Gastroesophageal sphincter (tissue), 4 donors: ENCODE data around the gene FAM151A. TPM values are rescaled to one million over a fixed set of nuclear protein-coding genes. Genes with fewer than 3 reads are reported as not detected.
A peak's percentile ranks its signal among the peaks of the same experiment; 100 is the strongest.

Experiments
- ATAC-seq: fragments of 150-250 bp; one replicate; pipeline ENCODE4 v1.9.1; 2016; ENCODE audit warnings: mild to moderate bottlenecking, moderate library complexity
- H3K27ac ChIP-seq, 4 donors: fragments of 200-600 bp; sonication (generic) in 3 of 4; 1 replicate in 3 of 4; 2 replicates in 1 of 4; pipeline ENCODE4 v1.5.1; 2016 to 2019
- H3K27me3 ChIP-seq: fragments of 200-600 bp; sonication (generic); one replicate; pipeline ENCODE4 v1.5.1; 2019
- H3K36me3 ChIP-seq, 2 donors: fragments of 200-600 bp; sonication (generic); one replicate each; pipeline ENCODE4 v1.5.1; 2019; ENCODE audit warnings: control low read depth in 1 of 2
- H3K4me1 ChIP-seq, 3 donors: fragments of 200-600 bp; sonication (generic); 1 replicate in 2 of 3; 2 replicates in 1 of 3; pipeline ENCODE4 v1.5.1; 2016 to 2019; ENCODE audit warnings: control low read depth in 2 of 3
- H3K4me3 ChIP-seq, 2 donors: fragments of 200-600 bp; sonication (generic); one replicate each; pipeline ENCODE4 v1.5.1; 2019; ENCODE audit warnings: mild to moderate bottlenecking in 1 of 2, moderate library complexity in 1 of 2
- H3K9me3 ChIP-seq, 3 donors: fragments of 200-600 bp; sonication (generic); one replicate each; pipeline ENCODE4 v1.5.1; 2017 to 2019; ENCODE audit warnings: control low read depth in 2 of 3
- EP300 ChIP-seq: sonication (generic); formaldehyde crosslinking; IDR thresholded peaks from one replicate; pipeline ENCODE4 v1.6.1; 2017; ENCODE audit warnings: antibody characterized with exemption, mild to moderate bottlenecking
- POLR2A ChIP-seq, 2 donors: fragments of 450-650 bp; IDR thresholded peaks; one replicate each; pipeline ENCODE4 v1.6.1; 2017; ENCODE audit warnings: antibody characterized with exemption in 2 of 2, mild to moderate bottlenecking in 2 of 2, moderate library complexity in 1 of 2
- POLR2AphosphoS5 ChIP-seq: sonication (generic); formaldehyde crosslinking; IDR thresholded peaks from one replicate; pipeline ENCODE4 v1.6.1; 2017; ENCODE audit warnings: antibody characterized with exemption
- WGBS, 2 donors: methylation state at CpG; one replicate each; pipeline ENCODE4 v1.1.5; 2018; ENCODE audit warnings: low coverage in 1 of 2; 5-methylcytosine and 5-hydroxymethylcytosine counted together
- total RNA-seq, 4 donors: library from RNA; depleted of rRNA; stranded (reverse); fragments of >200 nt; gene quantifications; one replicate each; pipeline ENCODE4 v1.1.0, GENCODE V29; 2016
- TF ChIP-seq, protein P1 (sequence below), 4 experiments: fragments of 200-600 bp in 2 of 4; fragments of 450-650 bp in 2 of 4; sonication (generic) in 1 of 4; IDR thresholded peaks; one replicate each; pipeline ENCODE4 v1.5.1; 2017 to 2019; ENCODE audit warnings: antibody characterized with exemption in 4 of 4, mild to moderate bottlenecking in 2 of 4, moderate library complexity in 2 of 4

FAM151A gene
- total RNA-seq, 4 donors from 2014 or later: not detected

DNA sequence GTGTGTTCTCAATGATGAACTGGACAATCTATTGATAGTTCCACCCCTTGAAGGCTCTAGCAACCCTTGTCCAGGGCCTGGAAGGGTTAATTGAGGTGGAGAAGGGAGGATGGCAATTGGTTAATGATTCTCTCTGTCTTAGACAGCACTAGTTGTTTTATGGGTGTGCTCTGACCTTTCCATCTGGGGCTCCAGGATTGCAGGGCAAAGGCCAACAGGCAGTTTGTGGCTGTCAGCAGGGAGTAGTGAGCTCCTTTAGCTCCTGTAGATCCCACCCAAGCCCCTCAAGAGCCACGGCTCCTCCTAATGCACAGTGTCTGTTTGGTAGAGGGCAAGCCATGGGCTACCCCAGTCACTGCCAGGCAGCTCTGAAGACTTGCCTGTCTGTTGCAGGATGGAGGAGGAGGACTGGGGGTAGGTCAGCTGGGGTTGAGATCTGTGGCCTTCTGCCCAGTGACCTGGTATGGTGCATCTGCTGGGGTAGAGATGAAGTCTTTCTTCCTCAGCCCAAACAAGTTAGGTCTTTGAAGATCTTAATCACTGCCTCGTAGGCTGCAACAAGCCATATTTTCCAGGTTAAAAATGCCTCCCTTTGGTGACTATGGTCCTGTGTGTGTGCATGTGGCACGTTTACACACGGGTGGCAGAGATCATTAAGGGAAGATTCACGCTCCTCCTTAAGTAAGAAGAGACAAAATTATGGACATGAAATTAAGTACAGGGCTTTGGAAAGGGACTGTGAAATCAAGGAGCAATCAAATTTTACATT lies 26.0 kb upstream of the FAM151A start:
- TF ChIP-seq EP300 (no peak), POLR2AphosphoS5 (no peak), POLR2A (IDR thresholded peaks at IDR 0.05) (no peak)
- TF ChIP-seq, protein P1, sequence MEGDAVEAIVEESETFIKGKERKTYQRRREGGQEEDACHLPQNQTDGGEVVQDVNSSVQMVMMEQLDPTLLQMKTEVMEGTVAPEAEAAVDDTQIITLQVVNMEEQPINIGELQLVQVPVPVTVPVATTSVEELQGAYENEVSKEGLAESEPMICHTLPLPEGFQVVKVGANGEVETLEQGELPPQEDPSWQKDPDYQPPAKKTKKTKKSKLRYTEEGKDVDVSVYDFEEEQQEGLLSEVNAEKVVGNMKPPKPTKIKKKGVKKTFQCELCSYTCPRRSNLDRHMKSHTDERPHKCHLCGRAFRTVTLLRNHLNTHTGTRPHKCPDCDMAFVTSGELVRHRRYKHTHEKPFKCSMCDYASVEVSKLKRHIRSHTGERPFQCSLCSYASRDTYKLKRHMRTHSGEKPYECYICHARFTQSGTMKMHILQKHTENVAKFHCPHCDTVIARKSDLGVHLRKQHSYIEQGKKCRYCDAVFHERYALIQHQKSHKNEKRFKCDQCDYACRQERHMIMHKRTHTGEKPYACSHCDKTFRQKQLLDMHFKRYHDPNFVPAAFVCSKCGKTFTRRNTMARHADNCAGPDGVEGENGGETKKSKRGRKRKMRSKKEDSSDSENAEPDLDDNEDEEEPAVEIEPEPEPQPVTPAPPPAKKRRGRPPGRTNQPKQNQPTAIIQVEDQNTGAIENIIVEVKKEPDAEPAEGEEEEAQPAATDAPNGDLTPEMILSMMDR (IDR thresholded peaks at IDR 0.05): no peak
- Histone ChIP-seq H3K4me1 (peaks cover 0 to 16% (median 3%) of the 10 kb centered on the region in 3 donors), H3K4me3 (no peak overlapping the region), H3K27ac (no peak overlapping the region), H3K27me3 (no peaks in the 10 kb centered on the region), H3K36me3 (peaks cover 0 to 18% of the 10 kb centered on the region in 2 donors), H3K9me3 (peaks cover 0 to 7% (median 0%) of the 10 kb centered on the region in 3 donors)
- WGBS, 2 donors: 90 to 100% methylated on average over 1 to 2 of the region's 5 CpGs
- ATAC-seq: no peak

DNA sequence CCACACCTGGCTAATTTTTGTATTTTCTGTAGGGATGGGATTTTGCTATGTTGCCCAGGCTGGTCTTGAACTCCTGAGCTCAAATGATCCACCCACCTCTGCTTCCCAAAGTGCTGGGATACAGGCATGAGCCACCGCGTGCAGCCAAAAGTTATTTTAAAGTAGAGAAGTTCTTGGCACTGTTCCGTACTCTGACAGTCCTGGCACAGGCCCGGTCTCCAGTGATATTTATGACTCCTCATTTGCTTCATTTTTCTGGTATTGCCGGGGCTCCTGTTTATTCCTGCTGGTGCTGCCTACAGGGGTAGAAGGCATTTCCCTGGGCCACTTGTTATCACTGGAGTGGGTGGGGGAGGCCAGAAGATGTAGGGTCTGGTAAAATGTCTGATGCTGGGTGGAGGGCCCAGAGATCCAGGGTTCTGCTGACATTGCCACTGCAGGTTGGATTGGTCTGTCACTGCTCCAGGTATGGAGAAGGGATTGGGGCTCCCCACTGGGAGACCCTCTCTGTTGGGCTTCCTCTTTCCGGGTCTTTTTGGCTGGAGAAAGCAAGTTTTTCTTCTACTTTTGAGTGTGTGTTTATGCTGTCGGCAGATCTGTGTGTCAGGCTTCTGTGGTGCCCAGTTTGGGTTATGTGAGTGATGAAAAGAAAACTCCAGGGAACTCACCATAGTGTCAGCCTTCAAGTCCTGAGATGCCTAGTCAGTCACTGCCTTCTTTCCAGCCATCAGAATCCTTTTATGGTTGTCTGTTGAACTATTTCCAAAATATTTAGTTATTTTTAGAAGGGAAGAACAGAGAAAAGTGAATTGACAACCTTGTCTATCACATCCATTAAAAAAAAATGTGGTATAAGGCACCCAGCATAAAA lies 22.7 kb upstream of the FAM151A start:
- Histone ChIP-seq H3K4me1 (peaks cover 0 to 16% (median 3%) of the 10 kb centered on the region in 3 donors), H3K36me3 (peaks cover 0 to 7% of the 10 kb centered on the region in 2 donors), H3K9me3 (peaks cover 0 to 28% (median 0%) of the 10 kb centered on the region in 3 donors), H3K27ac (peak overlapping the region; percentile 3 to 69 (median 44)), H3K27me3 (no peaks in the 10 kb centered on the region), H3K4me3 (no peak overlapping the region)
- peak; percentile 86 for ATAC-seq
- 30% methylated on average over 4 to 7 of the region's 7 CpGs for WGBS, 2 donors
- TF ChIP-seq POLR2A (IDR thresholded peaks at IDR 0.05): no peak
- TF ChIP-seq EP300: no peak
- peak; percentile 66 for TF ChIP-seq POLR2AphosphoS5
- TF ChIP-seq, protein P1 (IDR thresholded peaks at IDR 0.05): no peak

DNA sequence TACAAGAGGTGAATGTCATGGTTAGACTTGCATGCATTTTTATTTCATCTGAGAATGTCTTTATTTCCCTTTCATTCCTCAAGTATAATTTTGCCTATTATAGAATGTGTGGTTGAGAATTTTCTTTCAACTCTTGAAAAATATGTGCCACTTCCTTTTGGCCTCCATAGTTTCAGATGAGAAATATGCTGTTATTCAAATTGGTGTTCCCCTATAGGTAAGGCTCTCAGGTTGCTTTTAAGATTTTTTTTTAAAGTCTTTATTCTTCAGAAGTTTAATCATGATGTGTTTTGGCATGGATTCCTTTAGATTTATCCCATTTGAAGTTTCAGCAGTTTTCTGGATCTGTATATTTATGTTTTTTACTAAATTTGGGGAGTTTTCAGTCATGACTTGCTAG lies 20.4 kb upstream of the FAM151A start:
- no peak overlapping the region for H3K4me3 ChIP-seq
- TF ChIP-seq POLR2AphosphoS5: no peak
- TF ChIP-seq, protein P1 (IDR thresholded peaks at IDR 0.05): no peak
- no peak overlapping the region for H3K27ac ChIP-seq
- peaks cover 0 to 7% of the 10 kb centered on the region in 2 donors for H3K36me3 ChIP-seq
- peaks cover 0 to 16% (median 3%) of the 10 kb centered on the region in 3 donors for H3K4me1 ChIP-seq
- no peak for ATAC-seq
- H3K9me3 ChIP-seq: peaks cover 0 to 28% (median 0%) of the 10 kb centered on the region in 3 donors
- no peaks in the 10 kb centered on the region for H3K27me3 ChIP-seq

DNA sequence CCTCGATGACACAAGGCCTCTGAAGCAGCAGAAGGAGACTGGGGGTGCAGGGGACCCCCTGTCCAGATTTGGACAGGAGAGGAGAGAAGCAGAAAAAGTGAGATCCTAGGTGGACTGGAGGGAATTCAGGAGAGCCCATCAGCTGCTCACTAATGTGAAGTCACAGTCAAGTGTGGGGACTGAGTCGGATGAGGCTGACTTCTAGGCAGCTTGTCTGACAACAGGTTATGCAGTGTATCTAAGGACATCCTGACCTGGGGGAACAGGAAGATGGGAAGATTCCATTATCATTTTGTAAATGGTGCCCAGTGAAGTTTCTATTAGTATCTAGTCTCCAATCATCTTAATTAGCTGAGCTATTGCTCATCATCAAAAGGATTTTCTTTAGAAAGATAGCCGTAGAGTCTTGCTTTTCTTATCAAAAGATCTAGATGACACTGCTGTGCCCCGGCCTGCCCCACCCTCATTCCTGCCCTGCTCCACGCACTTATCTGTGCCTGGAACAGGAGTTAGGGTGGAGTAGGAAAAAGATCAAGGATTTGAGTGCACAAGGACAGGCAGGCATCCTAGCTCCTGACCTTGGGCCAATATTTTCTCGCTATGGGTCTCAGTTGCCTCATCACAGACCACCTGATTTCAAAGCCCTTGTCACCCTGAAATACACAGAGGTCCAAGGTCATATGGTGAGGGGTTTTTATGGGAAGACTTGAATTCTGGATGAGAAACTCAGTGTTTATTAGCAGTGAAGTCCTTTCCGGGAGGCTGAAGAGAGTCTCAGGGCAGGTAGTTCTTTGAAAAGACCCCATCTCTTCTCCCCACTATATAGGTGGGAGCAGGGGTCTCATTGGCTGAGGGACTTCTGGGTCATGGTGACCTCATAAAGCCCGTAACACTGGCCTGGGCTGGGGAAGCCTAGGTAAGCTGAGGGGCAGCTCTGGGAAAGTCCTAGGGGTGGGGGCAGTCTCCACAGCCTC lies 17.8 kb upstream of the FAM151A start, which contains the start of gene MROH7:
Gene MROH7, plus strand, starts transcription at position 924 of the 974 bp plus-strand sequence. CDS start 11,141 bp downstream, outside the sequence.
- TF ChIP-seq, protein P1 (IDR thresholded peaks at IDR 0.05): no peak
- TF ChIP-seq POLR2A (IDR thresholded peaks at IDR 0.05) (no peak), POLR2AphosphoS5 (no peak), EP300 (no peak)
- H3K4me3 ChIP-seq: no peak within 1 kb of the TSS
- peaks cover 0 to 8% (median 3%) of the 10 kb centered on the region in 3 donors for H3K4me1 ChIP-seq
- H3K36me3 ChIP-seq: peaks cover 0 to 10% of the 10 kb centered on the region in 2 donors
- no peaks in the 10 kb centered on the region for H3K27me3 ChIP-seq
- peaks cover 0 to 28% (median 0%) of the 10 kb centered on the region in 3 donors for H3K9me3 ChIP-seq
- 73 to 81% methylated on average over 3 to 7 of the region's 8 CpGs for WGBS, 2 donors
- ATAC-seq: no peak
- no peak within 1 kb of the TSS for H3K27ac ChIP-seq
